Activated T-cell treated with anti-CD3 and anti-CD28 coated beads for 24 hours (primary cell): ENCODE results near the gene FOXL2.

ENCODE experiments used
- DNase-seq: peaks from one replicate; pipeline ENCODE4 v3.0.0-alpha.2; 2020; ENCODE audit warnings: low read depth

Gene FOXL2

GRCh38 chr3:138946663-138947494 lies at the start of gene FOXL2, which contains the start of gene FOXL2NB:
FOXL2 (minus strand) TSS chr3:138947137; CDS start chr3:138946722, 415 bp downstream.
FOXL2NB (plus strand) TSS chr3:138947217; CDS start chr3:138947365, 148 bp downstream.
- DNase-seq = no peak

DNA sequence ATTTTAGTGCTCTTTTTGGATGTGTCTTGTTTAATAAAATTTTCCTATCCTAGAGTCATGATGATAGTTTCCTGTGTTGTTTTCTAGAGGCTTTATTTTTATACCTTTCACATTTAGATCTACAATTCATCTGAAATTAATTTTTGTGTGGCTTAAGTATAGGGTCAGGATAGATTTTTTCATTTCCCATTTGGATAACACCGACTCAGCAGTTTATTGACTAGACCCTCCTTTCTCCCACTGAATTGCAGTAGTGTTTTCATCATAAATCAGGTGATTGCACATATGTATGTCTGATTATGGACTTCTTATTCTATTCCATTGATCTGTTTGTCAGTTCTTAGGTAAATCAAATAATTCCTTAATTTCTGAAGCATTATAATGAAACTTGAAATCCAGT lies 48.8 kb upstream of the FOXL2 start:
- no peak for DNase-seq

GRCh38 chr3:138987181-138987580 lies 40.2 kb upstream of the FOXL2 start:
- DNase-seq = no peak

DNA sequence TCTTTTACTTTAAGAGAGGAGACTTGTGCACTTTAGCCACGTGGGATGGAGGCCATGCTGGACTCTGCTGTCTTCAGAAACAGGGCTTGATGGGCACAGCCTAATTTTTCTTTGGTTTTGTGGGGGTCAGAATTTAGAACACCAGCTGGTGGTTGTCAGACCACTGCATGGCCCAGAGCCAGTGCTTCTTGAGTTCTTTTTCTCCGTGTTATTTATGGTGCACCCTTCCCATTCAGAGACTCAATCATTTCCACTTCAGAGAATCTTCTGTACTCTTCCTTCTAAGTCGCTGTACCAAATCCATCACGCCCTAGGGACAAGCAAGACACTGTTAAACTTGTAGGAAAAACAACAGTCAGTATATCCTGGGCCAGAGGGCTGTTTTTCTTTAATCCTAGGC lies 39.0 kb upstream of the FOXL2 start:
- DNase-seq = no peak

GRCh38 chr3:138984816-138985215 lies 37.9 kb upstream of the FOXL2 start:
- DNase-seq = no peak

GRCh38 chr3:138976047-138976446 lies 29.1 kb upstream of the FOXL2 start:
- no peak for DNase-seq

GRCh38 chr3:138975351-138975750 lies 28.4 kb upstream of the FOXL2 start:
- DNase-seq = no peak

DNA sequence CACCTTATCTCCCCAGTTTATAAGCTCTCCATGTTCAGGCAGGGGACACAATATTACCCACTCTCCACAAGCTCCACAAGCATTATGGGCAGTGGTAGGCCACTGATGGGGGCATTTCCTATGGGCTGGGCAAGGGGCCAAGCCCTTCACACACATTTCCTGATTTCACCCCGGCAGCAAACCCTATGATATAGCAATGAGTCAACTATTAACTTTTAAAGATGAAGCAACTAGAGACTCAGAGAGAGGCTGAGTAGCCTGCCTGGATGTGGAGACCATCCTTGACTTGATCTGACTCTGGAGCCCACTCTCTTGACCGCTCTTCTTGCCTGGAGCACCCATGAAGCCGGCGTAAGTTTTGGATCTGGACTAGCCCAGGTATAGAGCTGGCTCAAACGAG lies 27.5 kb upstream of the FOXL2 start:
- no peak for DNase-seq

GRCh38 chr3:138972941-138973340 lies 26.0 kb upstream of the FOXL2 start:
- DNase-seq = no peak

DNA sequence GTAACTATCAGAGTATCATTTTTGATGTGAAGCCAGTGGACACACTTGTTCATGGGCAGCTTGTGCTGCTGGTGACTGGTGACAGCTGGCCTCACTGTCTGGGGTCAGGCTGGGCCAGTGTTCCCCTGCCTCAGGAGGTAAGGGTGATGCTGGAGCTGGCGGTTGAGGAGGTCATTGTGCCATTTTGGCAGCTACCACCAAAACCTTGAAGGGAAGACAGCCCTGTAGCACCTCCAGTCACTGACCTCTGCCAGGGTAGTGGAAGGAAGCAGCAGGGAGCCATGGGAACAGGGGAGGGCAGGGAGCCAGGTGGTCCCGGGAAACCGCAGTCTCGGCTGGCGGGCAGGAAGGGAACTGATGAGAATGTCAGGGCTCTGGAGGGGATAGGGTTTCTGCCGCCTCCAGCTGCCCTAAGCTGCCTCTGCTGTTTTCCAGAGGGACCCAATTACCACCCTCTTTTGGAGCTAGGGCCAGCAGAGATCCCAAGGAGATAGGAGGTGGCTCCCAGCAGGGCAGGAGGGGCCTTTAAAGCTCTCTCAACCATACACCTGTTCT lies 24.9 kb upstream of the FOXL2 start:
- DNase-seq = no peak

DNA sequence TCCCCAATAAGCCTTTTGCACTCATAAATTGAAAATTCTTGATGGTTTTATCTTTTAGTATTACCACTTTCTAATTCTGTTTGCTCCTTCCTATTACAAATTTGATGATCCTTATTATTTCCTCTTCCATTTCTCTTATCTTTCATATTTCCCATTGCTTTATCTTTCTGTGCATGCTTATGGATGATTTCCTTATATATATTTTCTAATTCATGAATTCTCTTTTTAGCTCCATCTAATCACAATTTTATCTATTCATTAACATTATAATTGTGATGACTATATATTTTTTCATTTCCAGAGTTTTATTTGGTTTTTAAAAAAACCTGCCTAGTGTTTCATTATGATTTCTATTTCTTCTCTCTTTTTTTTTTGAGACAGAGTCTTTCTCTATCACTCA lies 18.0 kb upstream of the FOXL2 start:
- no peak for DNase-seq

GRCh38 chr3:138964264-138964663 lies 17.3 kb upstream of the FOXL2 start:
- no peak for DNase-seq

DNA sequence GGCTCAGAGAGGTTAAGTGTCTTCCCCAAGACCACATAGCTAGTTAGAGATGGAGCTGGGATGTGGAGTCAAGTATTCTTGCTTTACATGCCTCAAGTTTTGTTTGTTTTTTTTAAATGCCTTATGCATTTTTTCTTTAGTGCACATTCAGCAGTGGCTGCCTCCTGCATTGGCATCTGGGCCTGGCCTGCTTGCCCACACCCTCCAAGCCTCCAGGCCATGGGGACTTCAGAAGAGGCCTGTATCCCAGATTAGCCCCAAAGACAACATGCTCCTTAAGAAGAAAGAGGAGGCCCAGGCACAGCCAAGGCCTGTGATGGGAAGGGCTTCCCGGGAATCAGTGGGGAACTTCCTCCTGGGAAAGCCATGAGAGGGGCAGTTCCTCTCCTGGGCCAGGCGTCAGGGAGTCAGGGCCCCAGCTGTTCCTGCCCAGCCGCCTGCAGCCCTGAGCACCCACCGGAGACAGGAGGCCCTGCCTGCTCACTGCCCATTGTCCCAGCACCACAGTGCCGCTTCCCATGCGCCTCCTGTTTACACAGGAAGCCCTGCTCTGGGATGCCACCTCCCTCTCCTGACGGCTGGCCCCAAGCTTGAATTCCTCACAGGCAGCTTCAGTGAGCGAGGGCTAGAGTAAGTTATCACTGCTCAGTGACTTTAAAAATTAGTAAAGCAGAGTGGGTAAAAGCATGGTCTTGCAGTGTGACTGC lies 16.1 kb upstream of the FOXL2 start:
- DNase-seq = no peak

DNA sequence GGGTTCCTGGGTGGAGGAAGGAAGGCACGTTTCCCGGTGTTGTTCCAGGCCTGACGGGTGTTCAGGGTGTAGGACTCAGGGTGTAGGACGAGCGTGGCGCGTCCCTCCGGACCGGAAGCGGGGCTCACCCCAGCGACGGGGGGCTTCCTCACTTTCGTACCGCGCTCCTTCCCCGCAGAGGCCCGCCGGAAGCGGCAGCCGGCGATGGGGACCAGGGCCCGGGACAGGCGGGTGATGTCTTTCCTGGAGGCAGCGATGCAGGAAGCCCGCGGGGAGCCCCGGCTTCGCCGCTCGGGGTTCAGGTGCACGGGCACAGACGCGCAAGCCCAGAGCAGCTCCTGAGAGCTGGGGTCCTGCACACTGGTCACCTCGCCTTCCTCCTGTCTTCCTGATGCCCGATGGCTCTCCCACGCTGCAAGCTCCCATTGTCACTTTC lies 13.5 kb upstream of the FOXL2 start:
- no peak for DNase-seq

- DNase-seq = no peak
Measured at GRCh38 chr3:138950701-138951100, 3.8 kb upstream of the FOXL2 start.

- DNase-seq = no peak
Measured at GRCh38 chr3:138950006-138950644, 3.2 kb upstream of the FOXL2 start.

DNA sequence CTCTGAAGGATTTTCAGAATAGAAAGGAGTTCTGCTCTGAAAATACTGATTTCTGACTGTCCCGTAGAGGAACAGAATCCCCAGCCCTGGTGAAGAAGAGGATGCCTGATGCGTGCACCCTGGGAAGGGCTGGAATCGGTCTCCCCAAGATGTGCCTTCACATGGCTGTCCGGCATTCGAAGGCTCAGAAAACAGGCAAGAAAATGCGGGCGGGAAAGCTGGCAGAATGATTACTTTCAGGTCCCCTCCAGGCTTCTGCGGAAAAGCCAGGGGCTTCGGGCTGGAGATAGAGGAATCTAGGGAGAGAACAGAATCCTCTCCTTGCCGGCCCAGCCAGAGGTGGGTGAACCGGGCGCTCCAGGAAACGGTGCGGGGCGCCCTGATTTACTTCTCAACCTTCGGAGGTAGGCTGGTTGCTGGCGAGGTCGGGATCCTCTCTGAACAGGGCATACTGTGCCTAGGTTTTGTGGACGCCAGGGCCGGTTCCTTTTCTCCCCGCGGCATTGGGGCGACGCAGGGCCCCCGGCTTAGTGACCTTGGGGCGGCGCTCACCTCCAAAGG lies 2.6 kb upstream of the FOXL2 start:
- no peak for DNase-seq

DNA sequence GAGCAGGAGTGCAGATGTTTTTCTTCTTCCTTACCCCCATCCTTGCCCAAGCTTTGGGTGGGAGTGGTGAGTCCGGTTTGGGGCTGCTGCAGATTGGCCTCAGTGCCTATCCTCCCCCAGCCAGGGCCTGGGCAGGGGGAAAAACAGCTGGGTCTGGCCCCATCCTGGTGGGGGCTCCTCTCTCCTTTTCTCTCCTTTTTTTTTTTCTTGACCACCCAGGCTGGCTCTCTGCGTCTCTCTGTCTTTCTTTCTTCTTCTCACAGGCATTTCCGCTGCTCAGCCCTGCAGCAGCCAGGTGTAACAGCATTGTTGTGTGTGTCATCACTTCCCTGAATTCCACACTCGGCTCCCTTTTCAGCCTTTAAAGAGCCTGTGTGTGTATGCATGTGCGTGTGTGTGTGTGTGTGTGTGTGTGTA lies 2.1 kb upstream of the FOXL2 start:
- no peak for DNase-seq

- DNase-seq = no peak
Measured at GRCh38 chr3:138948371-138949001, 1.5 kb upstream of the FOXL2 start.

GRCh38 chr3:138947495-138948121 lies 671 bp upstream of the FOXL2 start:
- DNase-seq = no peak
